NT2/D1 (cell line): ENCODE measurements around the gene APBA2.

Source experiments
- SUZ12 ChIP-seq: IDR thresholded peaks from 2 replicates; pipeline ENCODE4 v1.6.1; 2011; ENCODE audit not compliant: insufficient read length, insufficient read depth; ENCODE audit errors: extremely low read depth
- YY1 ChIP-seq: IDR thresholded peaks from 2 replicates; pipeline ENCODE4 v1.6.1; 2011; ENCODE audit not compliant: insufficient read length, insufficient read depth
- ZNF274 ChIP-seq: IDR thresholded peaks from 2 replicates; pipeline ENCODE4 v1.6.1; 2011; ENCODE audit warnings: mild to moderate bottlenecking, low read depth, low read length

- TF ChIP-seq YY1 (no peak), SUZ12 (no peak), ZNF274 (no peak)
These were observed 222.3 kb downstream of the APBA2 start for GRCh38 chr15:29107971-29108645.
